ENCODE data around the gene ECE1. TPM values are rescaled to one million over a fixed set of nuclear protein-coding genes. Genes with fewer than 3 reads are reported as not detected.

ECE1 gene
- total RNA-seq, 4 donors from 2014 or later, result 55.9 to 149 (median 112) TPM

DNA sequence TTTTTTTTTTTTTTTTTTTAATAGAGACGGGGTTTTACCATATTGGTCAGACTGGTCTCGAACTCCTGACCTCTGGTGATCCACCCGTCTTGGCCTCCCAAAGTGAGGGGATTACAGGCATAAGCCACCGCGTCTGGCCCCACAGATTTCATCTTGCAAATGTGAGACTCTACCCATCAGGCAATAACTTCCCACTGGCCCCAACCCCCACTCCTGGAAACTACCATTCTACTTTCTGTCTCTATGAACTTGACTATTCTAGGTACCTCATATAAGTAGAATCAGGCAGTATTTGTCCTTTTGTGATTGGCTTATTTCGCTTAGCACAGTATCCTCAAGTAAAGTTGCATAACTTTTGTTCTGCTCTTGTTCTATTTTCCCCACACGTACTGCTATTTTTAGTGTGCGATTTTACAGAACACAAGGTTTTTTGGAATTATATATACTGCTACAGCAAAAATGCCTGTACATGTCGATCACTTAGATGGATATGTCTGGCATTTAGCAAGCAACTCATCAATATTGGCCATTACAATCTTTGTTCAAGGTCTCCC lies 40.2 kb downstream of the ECE1 start:
- no peak for DNase-seq

DNA sequence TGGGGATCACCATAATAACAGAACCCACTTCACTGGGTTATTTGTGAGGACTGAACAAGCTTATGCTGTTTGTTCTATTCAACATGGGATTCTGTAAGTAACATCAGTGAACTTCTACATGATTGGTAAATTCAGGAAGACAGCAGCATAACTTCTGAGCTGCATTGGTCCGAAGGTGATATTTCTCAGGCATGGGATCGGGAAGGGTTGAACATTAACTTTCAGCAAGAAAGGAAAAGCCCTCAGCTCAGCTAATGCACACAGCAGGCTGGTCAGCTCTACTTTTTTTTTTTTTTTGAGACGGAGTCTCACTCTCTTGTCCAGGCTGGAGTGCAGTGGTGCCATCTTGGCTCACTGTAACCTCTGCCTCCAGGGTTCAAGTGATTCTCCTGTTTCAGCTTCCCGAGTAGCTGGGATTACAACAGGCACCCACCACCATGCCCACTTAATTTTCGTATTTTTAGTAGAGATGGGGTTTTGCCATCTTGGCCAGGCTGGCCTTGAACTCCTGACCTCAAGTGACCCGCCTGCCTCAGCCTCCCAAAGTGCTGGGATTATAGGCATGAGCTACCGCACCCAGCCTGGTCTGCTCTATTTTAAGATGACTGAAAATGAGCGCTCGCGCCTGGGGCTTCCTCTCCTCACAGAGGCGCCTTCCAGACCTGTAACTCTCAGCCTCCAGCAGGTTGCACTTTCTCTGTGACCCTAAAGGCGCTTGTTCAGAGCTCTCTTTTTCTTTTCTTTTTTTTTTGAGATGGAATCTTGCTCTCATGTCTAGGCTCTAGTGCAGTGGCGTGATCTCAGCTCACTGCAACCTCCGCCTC lies 42.2 kb downstream of the ECE1 start:
- Histone ChIP-seq H3K9me3 (no peaks in the 10 kb centered on the region), H3K36me3 (peaks cover 0 to 39% (median 11%) of the 10 kb centered on the region in 4 donors), H3K27me3 (no peaks in the 10 kb centered on the region), H3K4me1 (peaks cover 12 to 26% (median 17%) of the 10 kb centered on the region in 4 donors), H3K27ac (peak overlapping the region in 1 of 4 donors; percentile 26), H3K4me3 (no peak overlapping the region)
- intact Hi-C loops (cut with DNase I; ENCODE audit: low total_unique reads) (loop anchor here (5.0 kb wide), 2 partner anchors 104 to 1926 kb away; no protein-coding TSS in a partner anchor), in situ Hi-C loops (cut with MboI; ENCODE audit: low pct_ligation_motif_present in 1 of 4, low pct_unique_long_range_greater_than_20kb in 1 of 4, low sequenced_read_pairs in 3 of 4) (loop anchor here in 2 of 4 donors (25.0 kb wide), 1 partner anchor 414 kb away; the partner anchor contains the start of gene RAP1GAP (in 2 of the 2))
- 76 to 89% methylated on average over 9 to 14 of the region's 14 CpGs for WGBS, 2 donors (ENCODE audit: low coverage in 1 of 2)
- TF ChIP-seq POLR2AphosphoS5 (IDR thresholded peaks at IDR 0.05), result no peak
- no peak for TF ChIP-seq POLR2A (IDR thresholded peaks at IDR 0.05)
- TF ChIP-seq, protein P1, sequence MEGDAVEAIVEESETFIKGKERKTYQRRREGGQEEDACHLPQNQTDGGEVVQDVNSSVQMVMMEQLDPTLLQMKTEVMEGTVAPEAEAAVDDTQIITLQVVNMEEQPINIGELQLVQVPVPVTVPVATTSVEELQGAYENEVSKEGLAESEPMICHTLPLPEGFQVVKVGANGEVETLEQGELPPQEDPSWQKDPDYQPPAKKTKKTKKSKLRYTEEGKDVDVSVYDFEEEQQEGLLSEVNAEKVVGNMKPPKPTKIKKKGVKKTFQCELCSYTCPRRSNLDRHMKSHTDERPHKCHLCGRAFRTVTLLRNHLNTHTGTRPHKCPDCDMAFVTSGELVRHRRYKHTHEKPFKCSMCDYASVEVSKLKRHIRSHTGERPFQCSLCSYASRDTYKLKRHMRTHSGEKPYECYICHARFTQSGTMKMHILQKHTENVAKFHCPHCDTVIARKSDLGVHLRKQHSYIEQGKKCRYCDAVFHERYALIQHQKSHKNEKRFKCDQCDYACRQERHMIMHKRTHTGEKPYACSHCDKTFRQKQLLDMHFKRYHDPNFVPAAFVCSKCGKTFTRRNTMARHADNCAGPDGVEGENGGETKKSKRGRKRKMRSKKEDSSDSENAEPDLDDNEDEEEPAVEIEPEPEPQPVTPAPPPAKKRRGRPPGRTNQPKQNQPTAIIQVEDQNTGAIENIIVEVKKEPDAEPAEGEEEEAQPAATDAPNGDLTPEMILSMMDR (IDR thresholded peaks at IDR 0.05), result no peak
- TF ChIP-seq EP300 (IDR thresholded peaks at IDR 0.05; ENCODE audit: low read depth), result no peak
- DNase-seq, result no peak

More for the DNA sequence above, 40.2 kb downstream of the ECE1 start:
- TF ChIP-seq POLR2AphosphoS5 (IDR thresholded peaks at IDR 0.05), result no peak
- no peak for TF ChIP-seq EP300 (IDR thresholded peaks at IDR 0.05; ENCODE audit: low read depth)
- TF ChIP-seq POLR2A (IDR thresholded peaks at IDR 0.05), result no peak
- Histone ChIP-seq H3K9me3 (no peaks in the 10 kb centered on the region), H3K27me3 (no peaks in the 10 kb centered on the region), H3K4me1 (peaks cover 12 to 43% (median 25%) of the 10 kb centered on the region in 4 donors), H3K27ac (no peak overlapping the region), H3K36me3 (peaks cover 0 to 19% (median 6%) of the 10 kb centered on the region in 4 donors), H3K4me3 (no peak overlapping the region)
- in situ Hi-C loops (cut with MboI; ENCODE audit: low pct_ligation_motif_present in 1 of 4, low pct_unique_long_range_greater_than_20kb in 1 of 4, low sequenced_read_pairs in 3 of 4) (loop anchor here (5.0 to 25.0 kb wide), 3 partner anchors 115 to 412 kb away; partner anchors contain the start of gene RAP1GAP (in 2 of the 4)), intact Hi-C loops (cut with DNase I; ENCODE audit: low total_unique reads) (loop anchor here (5.0 kb wide), 2 partner anchors 102 to 1928 kb away; no protein-coding TSS in a partner anchor)
- 95 to 98% methylated on average over 9 of the region's 9 CpGs for WGBS, 2 donors (ENCODE audit: low coverage in 1 of 2)

DNA sequence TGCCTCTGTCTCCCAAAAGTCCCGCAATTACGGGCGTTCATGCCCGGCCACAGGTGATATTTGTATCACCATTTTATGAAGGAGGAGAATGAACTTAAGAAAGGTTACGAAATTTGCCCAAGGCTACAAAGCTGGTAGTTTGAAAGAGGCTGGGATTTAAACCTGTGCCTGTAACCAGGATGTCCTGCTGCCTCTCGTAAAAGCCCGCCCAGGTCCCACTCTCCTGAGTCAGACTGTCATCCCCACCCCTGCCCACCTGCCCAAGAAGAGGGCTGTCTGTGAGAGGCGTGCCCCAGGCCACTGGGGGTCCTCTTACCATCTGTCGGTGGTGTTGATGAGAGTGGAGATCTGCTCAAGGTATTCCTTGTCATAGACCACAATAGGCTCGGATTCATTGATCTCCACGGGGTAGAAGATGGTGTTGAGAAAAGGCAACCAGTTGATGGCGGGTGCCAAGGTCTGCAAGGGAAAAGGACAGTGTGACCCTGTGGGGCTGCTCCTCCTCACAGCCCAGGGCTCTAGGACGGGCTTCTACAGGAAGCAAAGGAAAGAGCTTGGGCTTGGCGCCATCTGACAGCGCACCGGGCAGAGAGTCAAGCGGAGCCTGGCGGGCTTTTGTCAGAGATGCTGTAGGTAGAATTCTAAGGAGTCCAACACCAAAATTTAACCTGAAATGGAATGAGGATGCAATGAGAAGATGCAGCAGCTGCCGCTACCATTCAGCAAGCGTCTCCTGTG lies 43.2 kb downstream of the ECE1 start:
- Histone ChIP-seq H3K4me1 (peaks cover 5 to 16% (median 9%) of the 10 kb centered on the region in 4 donors), H3K36me3 (peaks cover 0 to 48% (median 11%) of the 10 kb centered on the region in 4 donors)
- in situ Hi-C loops (cut with MboI; ENCODE audit: low pct_ligation_motif_present in 1 of 4, low pct_unique_long_range_greater_than_20kb in 1 of 4, low sequenced_read_pairs in 3 of 4), result loop anchor here in 2 of 4 donors (25.0 kb wide), 1 partner anchor 415 kb away; the partner anchor contains the start of gene RAP1GAP (in 2 of the 2)

More for the DNA sequence above, 43.2 kb downstream of the ECE1 start:
- Histone ChIP-seq H3K4me3 (no peak overlapping the region), H3K27me3 (no peaks in the 10 kb centered on the region), H3K27ac (no peak overlapping the region), H3K9me3 (no peaks in the 10 kb centered on the region)
- 90 to 93% methylated on average over 7 to 20 of the region's 20 CpGs for WGBS, 2 donors (ENCODE audit: low coverage in 1 of 2)
- no peak for DNase-seq
- intact Hi-C loops (cut with DNase I; ENCODE audit: low total_unique reads), result loop anchor here (5.0 kb wide), 2 partner anchors 105 to 1925 kb away; no protein-coding TSS in a partner anchor
- TF ChIP-seq EP300 (IDR thresholded peaks at IDR 0.05; ENCODE audit: low read depth), result no peak
- TF ChIP-seq, protein P1 (IDR thresholded peaks at IDR 0.05), result no peak
- TF ChIP-seq POLR2A (IDR thresholded peaks at IDR 0.05), result no peak
- TF ChIP-seq POLR2AphosphoS5 (IDR thresholded peaks at IDR 0.05), result no peak

All from transverse colon (tissue), 4 donors.